Endothelial cell of umbilical vein (primary cell): ENCODE measurements around the gene PRKAG2. TPM values are rescaled to one million over a fixed set of nuclear protein-coding genes. Genes with fewer than 3 reads are reported as not detected.

Experiments
- BruUV-seq: library from RNA; stranded (reverse); fragments of 400-500 nt; replicated peaks from 2 replicates; lab custom pipeline; 2021; lab: Mats Ljungman, UMichigan
- CTCF ChIA-PET: fragments of 300-600, 350-600 bp; sonication (Branson Sonifier 250); formaldehyde crosslinking; loops from one replicate; lab custom pipeline; 2021; ENCODE audit warnings: antibody characterized with exemption, inconsistent platforms; lab: Charles Lee
- POLR2A ChIA-PET: fragments of 300-600, 350-600 bp; sonication (Branson Sonifier 250); formaldehyde crosslinking; loops from one replicate; lab custom pipeline; 2021; ENCODE audit warnings: antibody characterized with exemption, inconsistent platforms; lab: Charles Lee
- DNase-seq: peaks from one replicate; pipeline ENCODE4 v3.0.0-alpha.2; 2011; ENCODE audit warnings: low read depth, low spot score
- FAIRE-seq: peaks from 2 replicates; lab custom pipeline; 2011; peaks lifted over from hg19 to GRCh38; lab: Jason Lieb, UNC
- H2AFZ ChIP-seq: 2 replicates; pipeline ENCODE4 v1.6.0; 2012; ENCODE audit warnings: low read depth, low read length, control low read depth, inconsistent platforms
- H3K27ac ChIP-seq: 2 replicates; pipeline ENCODE4 v1.5.1; 2011; ENCODE audit warnings: low read depth, mild to moderate bottlenecking, control low read depth, low read length, moderate library complexity; ENCODE audit not compliant: insufficient read depth
- H3K27me3 ChIP-seq, 2 experiments: 2 replicates each; pipeline versions ENCODE4 v1.6.0 to v1.6.1; 2011; ENCODE audit warnings: low read length in 2 of 2, mixed read lengths in 1 of 2; ENCODE audit not compliant: control insufficient read depth in 2 of 2, insufficient read depth in 2 of 2
- H3K36me3 ChIP-seq, 2 experiments: 2 replicates in 1 of 2; 3 replicates in 1 of 2; pipeline ENCODE4 v1.5.1; 2011; ENCODE audit warnings: low read length in 2 of 2, mild to moderate bottlenecking in 1 of 2, moderate library complexity in 1 of 2; ENCODE audit not compliant: control insufficient read depth in 2 of 2, insufficient read depth in 2 of 2; ENCODE audit errors: extremely low read depth in 1 of 2
- H3K4me1 ChIP-seq: 3 replicates; pipeline ENCODE4 v1.5.1; 2011; ENCODE audit warnings: mild to moderate bottlenecking, low read length; ENCODE audit not compliant: control insufficient read depth, insufficient read depth; ENCODE audit errors: extremely low read depth
- H3K4me2 ChIP-seq: 2 replicates; pipeline ENCODE4 v1.6.1; 2011; ENCODE audit warnings: low read length, control low read depth, mixed read lengths; ENCODE audit not compliant: insufficient read depth
- H3K4me3 ChIP-seq, 3 experiments: fragments of 200-600 bp in 1 of 3; sonication (generic), shearing (Covaris generic) in 1 of 3; replicated peaks in 1 of 3; 2 replicates each; pipeline ENCODE4 v1.5.1; 2011 to 2016; ENCODE audit warnings: control low read depth in 3 of 3, low read length in 3 of 3, mild to moderate bottlenecking in 2 of 3, inconsistent platforms in 1 of 3, low read depth in 1 of 3, moderate library complexity in 1 of 3; ENCODE audit not compliant: insufficient read depth in 1 of 3
- H3K79me2 ChIP-seq: 2 replicates; pipeline ENCODE4 v1.6.0; 2012; ENCODE audit warnings: low read length, inconsistent platforms; ENCODE audit not compliant: control insufficient read depth, insufficient read depth
- H3K9ac ChIP-seq: replicated peaks from 2 replicates; pipeline ENCODE3; 2011; ENCODE audit warnings: low read length, control low read depth; ENCODE audit not compliant: insufficient read depth; ENCODE audit errors: extremely low read depth
- H3K9me1 ChIP-seq: replicated peaks from 3 replicates; pipeline ENCODE4 v1.6.0; 2011; ENCODE audit warnings: mild to moderate bottlenecking, low read length; ENCODE audit not compliant: control insufficient read depth, insufficient read depth; ENCODE audit errors: extremely low read depth
- H3K9me3 ChIP-seq: replicated peaks from 2 replicates; pipeline ENCODE4 v1.5.1; 2012; ENCODE audit warnings: low read length, inconsistent platforms; ENCODE audit not compliant: control insufficient read depth, insufficient read depth
- H4K20me1 ChIP-seq: replicated peaks from 2 replicates; pipeline ENCODE3; 2011; ENCODE audit warnings: mild to moderate bottlenecking, low read length; ENCODE audit not compliant: control insufficient read depth, insufficient read depth; ENCODE audit errors: extremely low read depth
- CTCF ChIP-seq, 2 donors: IDR thresholded peaks; 1 replicate in 1 of 2; 2 replicates in 1 of 2; pipeline ENCODE4 v1.5.1; 2011; ENCODE audit warnings: low read length in 2 of 2, mild to moderate bottlenecking in 2 of 2, moderate library complexity in 2 of 2, control low read depth in 1 of 2, inconsistent platforms in 1 of 2, low read depth in 1 of 2; ENCODE audit not compliant: insufficient read depth in 1 of 2; ENCODE audit errors: extremely low read depth in 1 of 2
- EZH2 ChIP-seq: IDR thresholded peaks from 2 replicates; pipeline ENCODE4 v1.6.1; 2012; ENCODE audit warnings: borderline replicate concordance, low read depth, mild to moderate bottlenecking, moderate library complexity, low read length, inconsistent platforms; ENCODE audit not compliant: severe bottlenecking
- FOS ChIP-seq: IDR thresholded peaks from 2 replicates; pipeline ENCODE4 v1.6.1; 2011; ENCODE audit warnings: mild to moderate bottlenecking, low read length, moderate library complexity, borderline replicate concordance; ENCODE audit not compliant: insufficient read depth
- GATA2 ChIP-seq: IDR thresholded peaks from 2 replicates; pipeline ENCODE4 v1.7.0; 2011; ENCODE audit warnings: low read depth, mild to moderate bottlenecking, moderate library complexity, mixed read lengths, low read length; ENCODE audit not compliant: insufficient read length, insufficient read depth
- JUN ChIP-seq: IDR thresholded peaks from 2 replicates; pipeline ENCODE4 v1.6.1; 2011; ENCODE audit warnings: borderline replicate concordance, low read depth; ENCODE audit not compliant: insufficient read length, insufficient read depth
- MAX ChIP-seq: IDR thresholded peaks from 2 replicates; pipeline ENCODE4 v1.6.1; 2011; ENCODE audit not compliant: insufficient read depth, insufficient read length
- MYC ChIP-seq: IDR thresholded peaks from one replicate; pipeline ENCODE4 v1.6.1; 2011; ENCODE audit warnings: mild to moderate bottlenecking, low read depth, low read length
- dilution Hi-C: fragments of 300-500 bp; cut with MboI; formaldehyde crosslinking; loops from one replicate; pipeline ENCODE4 v1.15.0; 2019; ENCODE audit warnings: low sequenced_read_pairs; ENCODE audit not compliant: extremely low pct_ligation_motif_present
- intact Hi-C: fragments of 100-400 bp; cut with micrococcal nuclease; formaldehyde crosslinking; loops from one replicate; pipeline ENCODE4 v1.10.0; 2022
- polyA plus RNA-seq, 4 experiments: library from polyadenylated mRNA; depleted of rRNA in 3 of 4; stranded (reverse) in 3 of 4; unstranded in 1 of 4; fragments of >200 nt; gene quantifications; 2 replicates each; pipeline versions ENCODE4 v1.2.1 to v1.2.3, GENCODE V29; 2011 to 2012; ENCODE audit warnings: missing spikeins in 1 of 4
- total RNA-seq: library from RNA; stranded (reverse); gene quantifications from 2 replicates; pipeline ENCODE4 v1.2.3, GENCODE V29; 2021

Gene PRKAG2
- total and polyA plus RNA-seq, 2 donors (not counting 3 experiments of a cell fraction or from before 2014, with no cell fraction given): 19.3 to 51.5 TPM

- Histone ChIP-seq H3K4me3 (no peak overlapping the region), H3K4me2 (no peak overlapping the region), H3K9me1 (no peaks in the 10 kb centered on the region), H4K20me1 (no peaks in the 10 kb centered on the region), H3K4me1 (no peaks in the 10 kb centered on the region), H3K9ac (no peak overlapping the region), H3K27me3 (peaks cover 3 to 7% of the 10 kb centered on the region in 2 experiments), H2AFZ (no peak overlapping the region), H3K79me2 (no peaks in the 10 kb centered on the region), H3K9me3 (no peaks in the 10 kb centered on the region), H3K36me3 (no peaks in the 10 kb centered on the region), H3K27ac (no peak overlapping the region)
- BruUV-seq: no TSS peak
- FAIRE-seq: no peak
- no peak for DNase-seq
- POLR2A ChIA-PET: no interaction called here
- CTCF ChIA-PET: no interaction called here
- intact Hi-C loops (no loop called here), dilution Hi-C loops (no loop called here)
- TF ChIP-seq MAX (no peak), FOS (no peak), MYC (no peak), CTCF (IDR thresholded peaks at IDR 0.05; ENCODE audit: extremely low read depth in 1 of 2, insufficient read depth in 1 of 2, low read depth in 1 of 2, low read length in 2 of 2) (no peak), JUN (no peak), GATA2 (no peak), EZH2 (no peak)
Measured at GRCh38 chr7:151803841-151804240, 73.1 kb downstream of the PRKAG2 start.
